ENCODE results near the gene MADD.

GRCh38 chr11:47352556-47352955, 82.6 kb downstream of the MADD start, which contains the start of gene MYBPC3:
- TF ChIP-seq CTCF (conservative IDR thresholded peaks at IDR 0.05; ENCODE audit: low read depth, low read length) (no peak), EZH2phosphoT487 (IDR thresholded peaks at IDR 0.05; ENCODE audit: borderline replicate concordance, low read length) (no peak)
